ENCODE measurements around the gene EXOC4.

EXOC4 gene

GRCh38 chr7:133299676-133300075 lies 46.8 kb downstream of the EXOC4 start:
- Mint-ChIP-seq H3K4me3 (no peak overlapping the region), H3K27ac (no peak overlapping the region), H3K9me3 (no peaks in the 10 kb centered on the region), H3K36me3 (ENCODE audit: low read depth) (no peaks in the 10 kb centered on the region), H3K27me3 (ENCODE audit: low read depth) (peaks cover 30% of the 10 kb centered on the region), H3K4me1 (peaks cover 48% of the 10 kb centered on the region)
- TF ChIP-seq CTCF (IDR thresholded peaks at IDR 0.05; ENCODE audit: unreplicated experiment in 3 of 3): no peak

DNA sequence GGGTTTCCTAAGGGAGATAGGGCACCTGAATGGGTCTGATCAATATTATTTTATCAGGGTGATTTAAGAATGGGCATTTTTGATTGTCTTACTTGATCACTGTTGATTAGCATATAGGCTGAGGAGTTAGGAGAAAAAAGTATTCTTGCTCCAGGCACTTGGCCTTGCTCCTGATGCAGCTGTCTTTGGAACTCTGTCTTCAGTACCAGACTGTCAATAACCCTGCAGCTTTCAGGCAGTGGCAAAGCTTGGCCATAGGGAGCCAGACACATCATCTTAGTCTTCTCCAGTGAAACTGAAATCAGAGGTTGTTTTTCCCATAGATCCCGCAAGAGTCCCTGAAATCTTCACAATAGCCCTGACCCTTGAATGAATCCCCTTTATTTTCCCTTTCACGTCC lies 47.2 kb downstream of the EXOC4 start:
- Mint-ChIP-seq H3K9me3 (no peaks in the 10 kb centered on the region), H3K4me1 (peaks cover 48% of the 10 kb centered on the region)

DNA sequence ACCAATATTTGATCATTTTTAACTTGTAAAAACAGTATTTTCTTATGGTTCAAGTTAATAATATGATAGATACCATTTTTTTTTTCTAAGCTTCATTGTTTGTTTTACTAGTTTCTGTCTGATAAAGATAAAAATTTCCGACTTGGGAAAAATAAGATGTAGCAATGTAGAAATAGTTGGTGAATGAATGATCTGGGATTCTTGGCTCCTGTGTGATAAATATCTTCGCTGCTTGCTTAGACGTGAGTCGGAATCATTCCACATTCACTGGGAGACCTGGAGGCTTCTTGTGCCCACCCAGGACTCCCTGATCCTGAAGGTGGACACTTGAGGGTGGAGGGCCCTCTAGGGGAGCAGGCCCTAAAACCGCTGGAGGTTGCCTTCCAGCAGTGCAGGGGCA lies 47.9 kb downstream of the EXOC4 start:
- Mint-ChIP-seq H3K27ac (peak overlapping the region in 2 of 3 experiments; percentile 29 to 66), H3K4me1 (peaks cover 41% of the 10 kb centered on the region), H3K4me3 (no peak overlapping the region), H3K36me3 (ENCODE audit: low read depth) (peaks cover 7% of the 10 kb centered on the region), H3K9me3 (no peaks in the 10 kb centered on the region), H3K27me3 (ENCODE audit: low read depth) (peaks cover 25% of the 10 kb centered on the region)
- no peak for TF ChIP-seq CTCF (IDR thresholded peaks at IDR 0.05; ENCODE audit: unreplicated experiment in 3 of 3)

More for the DNA sequence above, 47.2 kb downstream of the EXOC4 start:
- peaks cover 1% of the 10 kb centered on the region for H3K36me3 Mint-ChIP-seq (ENCODE audit: low read depth)
- no peak for TF ChIP-seq CTCF (IDR thresholded peaks at IDR 0.05; ENCODE audit: unreplicated experiment in 3 of 3)
- no peak overlapping the region for H3K27ac Mint-ChIP-seq
- H3K27me3 Mint-ChIP-seq (ENCODE audit: low read depth): peaks cover 30% of the 10 kb centered on the region
- no peak overlapping the region for H3K4me3 Mint-ChIP-seq

DNA sequence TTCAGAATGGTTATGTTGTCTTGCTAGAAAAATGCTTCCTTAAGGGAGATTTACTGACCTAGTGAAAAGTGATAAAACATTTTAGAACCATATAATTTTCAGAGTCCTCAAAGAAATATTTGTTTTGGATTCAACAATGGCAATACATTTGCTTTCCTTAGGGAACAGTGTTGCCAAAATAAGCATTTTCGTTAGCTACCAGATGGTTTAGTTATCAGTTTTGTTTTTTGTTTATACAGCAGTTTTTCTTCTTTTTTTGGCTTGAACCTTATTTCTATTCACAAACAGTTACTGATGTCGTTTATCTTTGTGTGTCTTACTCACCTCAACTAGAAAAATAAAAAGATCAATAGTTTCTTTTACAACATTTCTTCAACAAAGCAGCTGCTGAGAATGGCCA lies 48.6 kb downstream of the EXOC4 start:
- H3K27me3 Mint-ChIP-seq (ENCODE audit: low read depth): peaks cover 20% of the 10 kb centered on the region
- H3K4me3 Mint-ChIP-seq: no peak overlapping the region
- TF ChIP-seq CTCF (IDR thresholded peaks at IDR 0.05; ENCODE audit: unreplicated experiment in 3 of 3): no peak
- H3K9me3 Mint-ChIP-seq: no peaks in the 10 kb centered on the region
- H3K27ac Mint-ChIP-seq: peak overlapping the region in 1 of 3 experiments; percentile 29
- peaks cover 13% of the 10 kb centered on the region for H3K36me3 Mint-ChIP-seq (ENCODE audit: low read depth)
- H3K4me1 Mint-ChIP-seq: peaks cover 36% of the 10 kb centered on the region

DNA sequence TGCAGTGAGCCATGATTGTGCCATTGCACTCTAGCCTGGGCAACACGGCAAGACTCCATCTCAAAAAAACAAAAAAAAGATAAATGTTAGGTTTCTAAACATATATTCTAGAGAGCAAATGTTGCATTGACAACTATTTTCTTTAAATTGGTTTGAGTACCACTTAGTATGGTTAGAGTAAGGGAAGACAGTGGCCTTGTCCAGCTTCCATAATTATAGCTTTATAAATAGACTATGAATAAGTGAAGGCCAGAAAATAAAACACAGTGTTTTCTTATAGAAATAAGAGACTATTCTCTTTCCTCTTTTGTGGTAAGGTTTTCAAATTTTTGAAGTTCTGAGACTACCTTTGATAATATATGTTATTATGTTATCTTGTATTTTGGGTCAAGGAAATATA lies 50.5 kb downstream of the EXOC4 start:
- H3K4me1 Mint-ChIP-seq: peaks cover 27% of the 10 kb centered on the region
- H3K4me3 Mint-ChIP-seq: no peak overlapping the region
- H3K27me3 Mint-ChIP-seq (ENCODE audit: low read depth): peaks cover 10% of the 10 kb centered on the region
- H3K27ac Mint-ChIP-seq: no peak overlapping the region
- H3K9me3 Mint-ChIP-seq: no peaks in the 10 kb centered on the region
- TF ChIP-seq CTCF (IDR thresholded peaks at IDR 0.05; ENCODE audit: unreplicated experiment in 3 of 3): no peak
- H3K36me3 Mint-ChIP-seq (ENCODE audit: low read depth): peaks cover 32% of the 10 kb centered on the region

DNA sequence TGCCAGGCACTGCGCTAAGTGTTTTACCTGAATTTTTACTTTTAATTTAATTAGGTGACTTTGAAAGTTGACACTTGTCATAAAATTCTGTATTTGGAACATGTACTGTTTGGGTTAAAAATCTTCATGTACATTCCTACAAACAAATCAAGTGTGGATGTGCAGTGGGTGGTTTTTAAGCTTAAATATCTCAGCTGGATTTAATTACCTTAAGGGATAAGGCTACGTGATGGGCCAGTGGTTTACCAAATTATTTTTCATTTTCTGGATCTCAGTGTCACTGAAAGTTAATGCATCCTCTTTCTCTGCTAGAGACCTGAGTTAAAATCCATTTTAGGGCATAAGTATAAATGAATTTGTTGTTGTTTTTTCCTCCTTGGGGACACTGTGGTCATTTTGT lies 51.1 kb downstream of the EXOC4 start:
- Mint-ChIP-seq H3K4me1 (peaks cover 27% of the 10 kb centered on the region), H3K4me3 (no peak overlapping the region), H3K9me3 (no peaks in the 10 kb centered on the region), H3K27ac (peak overlapping the region in 2 of 3 experiments; percentile 42 to 63), H3K27me3 (ENCODE audit: low read depth) (peaks cover 10% of the 10 kb centered on the region), H3K36me3 (ENCODE audit: low read depth) (peaks cover 38% of the 10 kb centered on the region)
- no peak for TF ChIP-seq CTCF (IDR thresholded peaks at IDR 0.05; ENCODE audit: unreplicated experiment in 3 of 3)

All from nephron (organoid).